Small intestine (tissue), 7 donors: Measurements from ENCODE around the gene ZPR1. TPM values are rescaled to one million over a fixed set of nuclear protein-coding genes. Genes with fewer than 3 reads are reported as not detected.

Experiments
- DNase-seq, 2 donors: peaks; one replicate each; pipeline versions ENCODE4 v3.0.0 to v3.0.0-alpha.2; 2013
- FAIRE-seq: peaks from 2 replicates; lab custom pipeline; 2012; peaks lifted over from hg19 to GRCh38; lab: Jason Lieb, UNC
- H3K27ac ChIP-seq, 3 donors: one replicate each; pipeline ENCODE4 v1.5.1; 2013; ENCODE audit warnings: low read length in 2 of 3, mild to moderate bottlenecking in 2 of 3, control low read depth in 1 of 3, inconsistent platforms in 1 of 3, low read depth in 1 of 3, moderate library complexity in 1 of 3
- H3K27me3 ChIP-seq, 3 donors: one replicate each; pipeline ENCODE4 v1.6.1; 2013; ENCODE audit warnings: low read length in 3 of 3, inconsistent platforms in 1 of 3; ENCODE audit not compliant: control insufficient read depth in 3 of 3, insufficient read depth in 3 of 3
- H3K36me3 ChIP-seq, 3 donors: one replicate each; pipeline ENCODE4 v1.6.1; 2013; ENCODE audit warnings: low read length in 3 of 3, inconsistent platforms in 1 of 3, low read depth in 1 of 3, mild to moderate bottlenecking in 1 of 3, moderate library complexity in 1 of 3; ENCODE audit not compliant: control insufficient read depth in 3 of 3, insufficient read depth in 2 of 3
- H3K4me1 ChIP-seq, 3 donors: one replicate each; pipeline ENCODE4 v1.6.1; 2013; ENCODE audit warnings: low read length in 2 of 3, inconsistent platforms in 1 of 3, low read depth in 1 of 3, mild to moderate bottlenecking in 1 of 3, moderate library complexity in 1 of 3; ENCODE audit not compliant: control insufficient read depth in 3 of 3, insufficient read depth in 2 of 3
- H3K4me3 ChIP-seq, 3 donors: one replicate each; pipeline ENCODE4 v1.5.1; 2013; ENCODE audit warnings: low read length in 3 of 3, control low read depth in 1 of 3, inconsistent platforms in 1 of 3, low read depth in 1 of 3, mild to moderate bottlenecking in 1 of 3, moderate library complexity in 1 of 3
- H3K9me3 ChIP-seq, 2 donors: one replicate each; pipeline ENCODE4 v1.6.1; 2013; ENCODE audit warnings: low read depth in 1 of 2, low read length in 1 of 2; ENCODE audit not compliant: control insufficient read depth in 2 of 2, insufficient read depth in 1 of 2
- WGBS, 3 donors: extraction: QIAGEN DNeasy Blood & Tissue Kit; methylation state at CpG; one replicate each; pipeline ENCODE4 v1.1.7; 2013; 5-methylcytosine and 5-hydroxymethylcytosine counted together
- polyA plus RNA-seq, 4 donors: library from polyadenylated mRNA; stranded (reverse) in 3 of 4; unstranded in 1 of 4; fragments of 200-250 nt in 3 of 4; fragments of 120-200 nt in 1 of 4; gene quantifications; one replicate each; pipeline versions ENCODE4 v1.2.1 to v1.2.3, GENCODE V29; 2013
- donor health status: healthy with polysubstance abuse.
- donor health status: control.
- donor health status: control.
- donor health status: Bipolar disorder and iron deficiency.
- donor health status: healthy.

Gene ZPR1
- polyA plus RNA-seq, 4 donors = 24.5 to 42.9 (median 28.2) TPM

DNA sequence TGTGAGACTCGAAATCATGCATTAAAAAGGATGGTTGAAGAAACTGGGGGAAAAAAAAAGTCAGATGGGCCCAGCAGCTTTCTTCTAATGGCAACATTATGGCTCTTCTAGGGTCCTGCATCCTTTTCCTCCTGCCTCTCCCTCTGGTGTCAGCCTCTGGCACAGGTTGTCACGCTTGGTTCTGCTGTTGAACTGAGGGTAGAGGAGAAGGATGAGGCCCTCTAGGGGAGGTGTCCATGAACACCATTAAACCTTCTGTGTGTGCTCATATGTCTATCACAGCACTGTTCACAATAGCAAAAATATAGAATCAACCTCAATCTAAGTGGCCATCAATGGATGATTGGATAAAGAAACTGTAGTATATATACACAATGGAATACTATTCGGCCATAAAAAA, 51.1 kb downstream of the ZPR1 start:
- Histone ChIP-seq H3K27ac (no peak overlapping the region), H3K27me3 (peaks cover 0 to under 1% (median 0%) of the 10 kb centered on the region in 3 donors), H3K36me3 (no peaks in the 10 kb centered on the region), H3K9me3 (peaks cover 0 to 7% of the 10 kb centered on the region in 2 donors), H3K4me3 (no peak overlapping the region), H3K4me1 (peaks cover 0 to 10% (median 0%) of the 10 kb centered on the region in 3 donors)
- no peak for DNase-seq
- WGBS, 3 donors = 85 to 92% (median 88%) methylated on average over 3 of the region's 3 CpGs
- no peak for FAIRE-seq

DNA sequence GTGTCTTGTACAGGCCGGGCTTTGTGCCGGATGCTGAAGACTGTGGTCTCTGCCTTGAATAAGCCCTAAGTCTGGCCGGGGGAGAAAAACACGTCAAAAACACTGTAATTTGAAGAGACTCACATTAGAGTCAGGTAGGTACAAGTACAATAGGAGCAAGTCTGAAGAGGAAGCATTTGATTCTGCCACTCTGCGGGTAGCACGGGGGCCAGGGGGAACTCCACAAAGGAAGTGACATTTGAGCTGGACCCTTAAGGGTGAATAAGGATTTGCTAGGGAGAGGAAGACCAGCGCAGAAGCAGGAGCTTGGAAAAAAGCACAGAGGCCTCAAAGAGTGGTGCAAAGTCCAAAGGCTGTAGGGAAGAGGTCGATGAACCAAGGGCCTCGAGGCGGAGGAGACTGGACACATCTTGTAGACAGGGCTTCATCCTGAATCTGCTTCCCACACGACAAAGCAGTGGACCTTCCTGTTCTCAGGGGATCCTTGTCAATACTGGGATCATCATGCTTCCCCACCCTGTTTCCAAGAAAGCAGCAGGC, 53.8 kb downstream of the ZPR1 start:
- Histone ChIP-seq H3K27me3 (peaks cover 0 to 9% (median 0%) of the 10 kb centered on the region in 3 donors), H3K9me3 (peaks cover 0 to 7% of the 10 kb centered on the region in 2 donors), H3K4me1 (peaks cover 0 to 10% (median 0%) of the 10 kb centered on the region in 3 donors), H3K4me3 (no peak overlapping the region), H3K27ac (no peak overlapping the region), H3K36me3 (no peaks in the 10 kb centered on the region)
- WGBS, 3 donors = 64 to 66% (median 64%) methylated on average over 11 of the region's 11 CpGs
- peak; percentile 47 to 69 for DNase-seq
- no peak for FAIRE-seq

DNA sequence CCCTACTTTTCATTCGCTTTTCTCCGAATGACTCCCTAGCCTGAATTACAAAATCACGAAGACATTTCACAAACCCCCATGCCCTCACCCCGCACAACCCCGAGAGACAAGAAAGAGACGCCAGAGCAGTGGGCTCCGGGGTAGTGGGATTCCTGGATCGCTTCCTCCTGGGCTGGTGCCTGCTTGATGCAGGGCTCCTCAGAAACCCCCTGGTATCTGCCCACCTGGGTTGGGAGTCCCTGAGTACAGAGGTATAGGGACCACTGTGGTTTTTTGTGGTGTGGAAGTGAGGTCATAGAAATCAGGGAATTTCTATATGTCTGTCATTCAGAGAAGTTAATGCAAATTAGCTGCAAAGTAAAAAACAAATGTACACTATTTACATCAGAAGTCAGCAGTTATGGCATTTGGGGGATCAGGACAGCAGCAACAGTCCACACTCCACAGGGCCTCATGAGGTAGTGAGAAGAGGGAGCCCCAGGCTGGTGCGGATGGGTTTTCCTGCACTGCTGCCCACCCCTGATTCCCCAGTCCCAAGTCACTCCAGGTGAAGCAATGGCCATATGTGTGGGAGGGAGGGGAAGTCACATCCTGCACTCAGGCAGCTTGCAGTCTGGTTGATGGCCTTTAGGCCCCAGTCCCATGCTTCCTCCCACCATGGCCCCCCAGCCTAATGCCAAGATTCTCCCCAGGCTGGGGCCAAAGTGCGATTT, 54.6 kb downstream of the ZPR1 start:
- no peak for FAIRE-seq
- Histone ChIP-seq H3K4me3 (no peak overlapping the region), H3K4me1 (peaks cover 0 to 10% (median 0%) of the 10 kb centered on the region in 3 donors), H3K9me3 (peaks cover 0 to 7% of the 10 kb centered on the region in 2 donors), H3K27ac (no peak overlapping the region), H3K27me3 (peaks cover 0 to 11% (median 0%) of the 10 kb centered on the region in 3 donors), H3K36me3 (no peaks in the 10 kb centered on the region)
- no peak for DNase-seq
- 68 to 74% (median 73%) methylated on average over 10 of the region's 10 CpGs for WGBS, 3 donors

DNA sequence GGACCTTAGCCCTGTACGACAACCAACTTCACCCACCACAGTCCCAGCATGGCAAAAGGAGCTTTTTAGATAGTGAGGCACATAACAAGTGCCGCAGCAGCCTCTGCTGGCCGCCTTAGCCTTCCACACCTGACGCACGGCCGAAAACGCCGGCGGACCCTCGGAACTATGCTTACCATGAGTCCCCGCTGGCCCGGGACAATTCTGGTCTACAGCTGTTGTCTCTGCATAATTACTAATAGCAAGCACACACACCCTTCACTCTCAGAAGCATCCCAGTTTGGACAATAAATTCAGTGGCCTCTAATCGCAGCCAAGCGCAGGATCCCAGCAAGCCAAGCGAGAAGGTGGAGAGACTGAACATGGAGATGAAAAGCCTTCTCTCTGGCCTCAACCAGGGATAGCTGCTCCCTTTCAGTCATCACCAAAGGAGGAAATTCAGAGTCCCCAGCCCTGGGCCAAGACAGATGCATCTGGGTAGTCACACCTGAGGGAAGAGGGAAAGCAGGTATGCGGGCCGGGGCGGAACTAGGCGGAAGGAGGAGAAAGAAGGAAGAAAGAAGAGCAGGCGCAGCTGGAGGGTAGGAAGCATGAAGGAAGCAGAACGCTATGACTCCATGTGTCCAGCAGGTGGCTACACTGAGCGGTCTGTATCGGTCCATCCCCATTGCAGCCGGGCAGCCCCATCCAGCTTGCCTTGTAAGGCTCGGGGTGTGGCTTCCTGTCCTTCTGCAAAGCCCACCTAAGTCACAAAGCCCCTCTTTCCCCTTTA, 55.4 kb downstream of the ZPR1 start:
- WGBS, 3 donors = 36 to 51% (median 48%) methylated on average over 22 to 25 of the region's 25 CpGs
- Histone ChIP-seq H3K27ac (no peak overlapping the region), H3K9me3 (peaks cover 0 to 7% of the 10 kb centered on the region in 2 donors), H3K36me3 (no peaks in the 10 kb centered on the region), H3K4me1 (peaks cover 0 to 10% (median 0%) of the 10 kb centered on the region in 3 donors), H3K27me3 (peaks cover 0 to 11% (median 0%) of the 10 kb centered on the region in 3 donors), H3K4me3 (no peak overlapping the region)
- FAIRE-seq (no peak), DNase-seq (peak; percentile 70 to 73)

DNA sequence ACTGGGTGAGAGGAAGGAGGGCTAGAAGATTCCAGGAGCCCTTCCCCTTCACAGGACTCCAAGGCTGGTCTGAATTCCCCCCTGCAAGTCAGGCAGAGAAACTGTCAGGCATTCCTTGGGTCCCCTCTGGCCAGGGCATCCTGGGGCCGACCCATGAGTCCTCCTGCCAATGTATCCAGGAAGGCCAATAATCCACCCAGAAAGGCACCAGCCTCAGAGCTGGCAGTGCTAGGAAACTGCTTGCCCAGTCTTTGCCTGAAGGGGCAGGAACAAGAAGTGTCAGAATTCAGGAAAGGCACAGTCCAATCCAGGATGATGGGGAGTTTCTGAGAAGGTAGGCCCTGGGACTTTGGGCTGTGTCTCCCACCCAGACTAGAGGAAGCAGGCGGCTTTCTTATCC, 56.0 kb downstream of the ZPR1 start:
- 82 to 87% (median 84%) methylated on average over 2 of the region's 2 CpGs for WGBS, 3 donors
- Histone ChIP-seq H3K27me3 (peaks cover 0 to 17% (median 0%) of the 10 kb centered on the region in 3 donors), H3K36me3 (no peaks in the 10 kb centered on the region), H3K9me3 (peaks cover 0 to 7% of the 10 kb centered on the region in 2 donors), H3K4me1 (peaks cover 0 to 10% (median 0%) of the 10 kb centered on the region in 3 donors), H3K4me3 (no peak overlapping the region), H3K27ac (no peak overlapping the region)
- FAIRE-seq (no peak), DNase-seq (no peak)

DNA sequence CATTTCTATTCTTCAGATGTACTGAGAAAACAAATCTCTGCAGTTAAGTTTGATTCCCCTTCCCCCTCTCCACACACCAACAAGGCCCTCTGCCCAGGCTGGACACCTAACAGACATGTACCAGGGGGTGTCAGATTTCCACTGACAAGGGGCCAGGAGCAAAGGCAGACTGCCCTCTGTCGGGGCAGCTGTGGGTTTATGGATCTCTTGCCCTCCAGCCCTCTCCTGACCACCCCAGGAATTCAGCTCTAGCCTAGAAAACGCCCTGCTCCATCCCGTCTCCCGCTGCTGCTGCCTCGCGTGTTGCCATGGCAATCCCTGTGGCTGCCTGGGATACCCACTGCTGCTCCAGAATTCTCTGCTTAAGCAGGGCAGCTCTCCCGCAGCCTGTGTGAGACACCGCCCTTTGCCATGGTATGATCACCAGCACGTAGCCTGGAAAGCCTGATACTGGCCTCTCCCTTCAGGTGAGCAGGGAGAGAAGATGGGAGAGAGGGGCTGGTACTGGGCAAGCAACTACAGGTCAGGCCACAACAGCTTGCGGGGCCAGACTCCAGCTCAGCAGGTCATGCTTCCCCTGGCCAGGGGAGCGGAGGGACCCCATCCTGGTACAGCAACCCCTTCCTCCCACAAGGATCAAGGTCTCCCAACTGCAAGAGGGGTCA, 56.6 kb downstream of the ZPR1 start:
- WGBS, 3 donors = 58 to 61% (median 60%) methylated on average over 11 of the region's 11 CpGs
- no peak overlapping the region for H3K27ac ChIP-seq
- H3K36me3 ChIP-seq = no peaks in the 10 kb centered on the region
- peaks cover 0 to 17% (median 0%) of the 10 kb centered on the region in 3 donors for H3K27me3 ChIP-seq
- H3K9me3 ChIP-seq = peaks cover 0 to 7% of the 10 kb centered on the region in 2 donors
- no peak overlapping the region for H3K4me3 ChIP-seq
- peak in 1 of 2 donors; percentile 19 for DNase-seq
- FAIRE-seq = no peak
- H3K4me1 ChIP-seq = peaks cover 0 to 10% (median 0%) of the 10 kb centered on the region in 3 donors

DNA sequence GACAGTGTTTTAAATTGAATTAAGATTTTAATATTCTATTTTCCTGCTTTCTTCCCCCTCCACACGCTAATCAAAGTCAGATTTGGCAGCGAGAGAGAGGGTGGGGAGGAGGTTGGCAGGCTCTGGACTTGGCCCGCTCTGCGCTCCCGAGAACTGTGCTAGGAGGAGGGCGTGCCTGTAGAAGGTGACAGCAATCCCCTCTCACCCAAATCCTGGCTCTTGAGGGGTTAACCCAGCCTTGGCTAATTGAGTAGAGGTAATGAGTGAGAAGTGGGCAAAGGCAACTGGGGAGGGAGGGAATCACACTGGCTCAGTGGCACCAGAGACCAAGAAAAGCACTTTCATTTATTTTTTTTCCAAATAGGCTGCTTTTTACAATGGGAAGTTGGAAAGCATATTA, 57.2 kb downstream of the ZPR1 start:
- Histone ChIP-seq H3K4me1 (peaks cover 0 to 10% (median 0%) of the 10 kb centered on the region in 3 donors), H3K4me3 (no peak overlapping the region), H3K27ac (no peak overlapping the region), H3K9me3 (peaks cover 0 to 7% of the 10 kb centered on the region in 2 donors), H3K27me3 (peaks cover 0 to 17% (median 0%) of the 10 kb centered on the region in 3 donors), H3K36me3 (no peaks in the 10 kb centered on the region)
- DNase-seq = peak in 1 of 2 donors; percentile 49
- 22 to 44% (median 30%) methylated on average over 6 of the region's 6 CpGs for WGBS, 3 donors
- no peak for FAIRE-seq

DNA sequence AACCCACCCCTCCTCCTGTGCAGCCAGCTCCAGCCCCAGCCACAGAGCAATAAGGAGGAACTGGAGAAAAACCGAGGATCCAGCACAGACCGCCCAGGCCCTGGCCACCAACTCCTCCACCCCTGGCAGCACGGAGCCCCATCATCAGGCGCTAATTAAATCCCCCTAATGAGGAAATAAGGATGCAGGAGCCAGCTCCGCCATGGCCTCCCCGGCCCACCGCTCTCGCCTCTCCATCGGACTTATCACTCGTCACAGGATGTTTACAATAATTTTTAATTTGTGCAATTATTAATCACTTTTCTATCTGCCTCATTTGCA, 57.6 kb downstream of the ZPR1 start:
- H3K4me3 ChIP-seq = no peak overlapping the region
- H3K4me1 ChIP-seq = peaks cover 0 to 10% (median 0%) of the 10 kb centered on the region in 3 donors
- DNase-seq (no peak), FAIRE-seq (no peak)
- H3K27me3 ChIP-seq = peaks cover 0 to 17% (median 0%) of the 10 kb centered on the region in 3 donors
- no peaks in the 10 kb centered on the region for H3K36me3 ChIP-seq
- 32 to 75% (median 60%) methylated on average over 10 of the region's 10 CpGs for WGBS, 3 donors
- peaks cover 0 to 7% of the 10 kb centered on the region in 2 donors for H3K9me3 ChIP-seq
- no peak overlapping the region for H3K27ac ChIP-seq
